SK-N-SH (cell line): ENCODE data around the gene SEC14L5. TPM values are rescaled to one million over a fixed set of nuclear protein-coding genes. Genes with fewer than 3 reads are reported as not detected.

ENCODE experiments used
- CTCF ChIA-PET: fragments of 300-600, 350-600 bp; formaldehyde crosslinking; extraction: SDS; loops from one replicate; lab custom pipeline; 2021; lab: Yijun Ruan, JAX
- POLR2A ChIA-PET: fragments of 350-600 bp; sonication (Branson Sonifier 250); formaldehyde crosslinking; extraction: SDS; loops from one replicate; lab custom pipeline; 2020; ENCODE audit warnings: antibody characterized with exemption, inconsistent platforms; lab: Yijun Ruan, JAX
- DNase-seq: peaks from one replicate; pipeline ENCODE4 v3.0.0; 2012
- H2AFZ ChIP-seq: fragments of 200-600 bp; sonication (generic); 2 replicates; pipeline ENCODE4 v1.8.1; 2016; ENCODE audit warnings: antibody characterized with exemption, mild to moderate bottlenecking, low read depth
- H3F3A ChIP-seq: fragments of 200-600 bp; sonication (generic); replicated peaks from 2 replicates; pipeline ENCODE3; 2016; ENCODE audit warnings: antibody characterized with exemption, mild to moderate bottlenecking; ENCODE audit not compliant: insufficient read depth
- H3K27ac ChIP-seq, 2 experiments: fragments of 200-500 bp in 1 of 2; fragments of 200-600 bp in 1 of 2; sonication (Bioruptor generic) in 1 of 2; sonication (generic), shearing (Covaris generic) in 1 of 2; 2 replicates each; pipeline versions ENCODE4 v1.5.1 to v1.6.1; 2014 to 2016; ENCODE audit warnings: low read depth in 2 of 2, inconsistent platforms in 1 of 2, low read length in 1 of 2, mild to moderate bottlenecking in 1 of 2, mixed read lengths in 1 of 2
- H3K27me3 ChIP-seq: fragments of 200-600 bp; sonication (generic), shearing (Covaris generic); 2 replicates; pipeline ENCODE4 v1.6.1; 2016; ENCODE audit warnings: mixed run types; ENCODE audit not compliant: insufficient read depth
- H3K36me3 ChIP-seq, 2 experiments: fragments of 200-500 bp in 1 of 2; fragments of 200-600 bp in 1 of 2; sonication (Bioruptor generic) in 1 of 2; sonication (generic) in 1 of 2; replicated peaks in 1 of 2; 2 replicates each; pipeline versions ENCODE3 to v1.5.1; 2014 to 2016; ENCODE audit warnings: low read length in 1 of 2, mild to moderate bottlenecking in 1 of 2; ENCODE audit not compliant: insufficient read depth in 2 of 2, control insufficient read depth in 1 of 2
- H3K4me1 ChIP-seq, 2 experiments: fragments of 200-500 bp in 1 of 2; fragments of 200-600 bp in 1 of 2; sonication (Bioruptor generic) in 1 of 2; sonication (generic), shearing (Covaris generic) in 1 of 2; 2 replicates each; pipeline versions ENCODE4 v1.5.1 to v1.6.1; 2014 to 2016; ENCODE audit warnings: low read depth in 1 of 2, low read length in 1 of 2, mixed run types in 1 of 2; ENCODE audit not compliant: insufficient read depth in 2 of 2, control insufficient read depth in 1 of 2
- H3K4me2 ChIP-seq: fragments of 200-600 bp; sonication (generic), shearing (Covaris generic); 2 replicates; pipeline ENCODE4 v1.6.1; 2017; ENCODE audit warnings: mixed run types
- H3K4me3 ChIP-seq, 2 experiments: fragments of 200-500 bp in 1 of 2; fragments of 200-600 bp in 1 of 2; sonication (Bioruptor generic) in 1 of 2; sonication (generic), shearing (Covaris generic) in 1 of 2; 2 replicates each; pipeline versions ENCODE4 v1.5.1 to v1.8.1; 2014 to 2016; ENCODE audit warnings: low read depth in 2 of 2, inconsistent platforms in 1 of 2, low read length in 1 of 2, mild to moderate bottlenecking in 1 of 2, mixed read lengths in 1 of 2, moderate library complexity in 1 of 2
- H3K79me2 ChIP-seq: fragments of 200-600 bp; sonication (generic); 2 replicates; pipeline ENCODE4 v1.8.1; 2017; ENCODE audit warnings: mild to moderate bottlenecking; ENCODE audit not compliant: insufficient read depth
- H3K9ac ChIP-seq: fragments of 200-600 bp; sonication (generic); 2 replicates; pipeline ENCODE4 v1.6.1; 2017; ENCODE audit warnings: mixed run types
- H3K9me2 ChIP-seq: fragments of 200-600 bp; sonication (generic); 2 replicates; pipeline ENCODE4 v1.6.1; 2017; ENCODE audit warnings: mixed run types
- H3K9me3 ChIP-seq: fragments of 200-600 bp; sonication (generic); 2 replicates; pipeline ENCODE4 v1.6.1; 2017; ENCODE audit warnings: mixed run types, mild to moderate bottlenecking, moderate library complexity
- H4K20me1 ChIP-seq: fragments of 200-600 bp; sonication (generic); 2 replicates; pipeline ENCODE4 v1.6.1; 2017; ENCODE audit warnings: mild to moderate bottlenecking, mixed run types; ENCODE audit not compliant: insufficient read depth
- CTCF ChIP-seq: fragments of 200-600 bp; sonication (generic); IDR thresholded peaks from 2 replicates; pipeline ENCODE4 v1.6.1; 2017; ENCODE audit warnings: antibody characterized with exemption, mild to moderate bottlenecking, moderate library complexity
- ELF1 ChIP-seq: IDR thresholded peaks from 2 replicates; pipeline ENCODE4 v1.4.0; 2012
- EP300 ChIP-seq, 2 experiments: IDR thresholded peaks; 2 replicates each; pipeline versions ENCODE4 v1.4.0 to v1.6.1; 2012; ENCODE audit warnings: borderline replicate concordance in 1 of 2, low read depth in 1 of 2, low read length in 1 of 2
- FOXJ3 ChIP-seq: sonication (generic); formaldehyde crosslinking; IDR thresholded peaks from 2 replicates; pipeline ENCODE4 v1.5.1; 2020; ENCODE audit warnings: mild to moderate bottlenecking, missing genetic modification reagents
- FOXM1 ChIP-seq: IDR thresholded peaks from 2 replicates; pipeline ENCODE4 v1.4.0; 2012; ENCODE audit warnings: low read depth, mild to moderate bottlenecking
- GATA2 ChIP-seq: sonication (generic); formaldehyde crosslinking; IDR thresholded peaks from 2 replicates; pipeline ENCODE4 v1.5.0; 2020; ENCODE audit warnings: mild to moderate bottlenecking, missing genetic modification reagents
- JUND ChIP-seq: IDR thresholded peaks from 2 replicates; pipeline ENCODE4 v1.4.0; 2012
- MXI1 ChIP-seq: IDR thresholded peaks from 2 replicates; pipeline ENCODE4 v1.6.1; 2012; ENCODE audit warnings: mild to moderate bottlenecking, low read depth, low read length, improper control_type of control experiment
- NFIC ChIP-seq: IDR thresholded peaks from 2 replicates; pipeline ENCODE4 v1.4.0; 2012; ENCODE audit warnings: borderline replicate concordance
- PBX3 ChIP-seq: IDR thresholded peaks from 2 replicates; pipeline ENCODE4; 2012
- RCOR1 ChIP-seq: fragments of 150-350 bp; IDR thresholded peaks from 2 replicates; pipeline ENCODE4 v1.6.1; 2017; ENCODE audit warnings: antibody characterized with exemption, low read length
- REST ChIP-seq: IDR thresholded peaks from 2 replicates; pipeline ENCODE4 v1.6.1; 2012; ENCODE audit warnings: mild to moderate bottlenecking, low read depth, low read length, moderate library complexity
- SIN3A ChIP-seq: IDR thresholded peaks from 2 replicates; pipeline ENCODE4 v1.6.1; 2012; ENCODE audit warnings: low read depth, mild to moderate bottlenecking, low read length, moderate library complexity, borderline replicate concordance
- TCF12 ChIP-seq: IDR thresholded peaks from 2 replicates; pipeline ENCODE4 v1.4.0; 2012
- WGBS: methylation state at CpG from one replicate; pipeline ENCODE4 v1.1.6; 2017; ENCODE audit warnings: low lambda C conversion rate; 5-methylcytosine and 5-hydroxymethylcytosine counted together
- polyA plus RNA-seq, 3 experiments: library from polyadenylated mRNA; depleted of rRNA; stranded (reverse); fragments of >200 nt; gene quantifications; 2 replicates each; pipeline ENCODE4 v1.2.3, GENCODE V29; 2012

SEC14L5 gene
- polyA plus RNA-seq, 1 of the 3 experiments (the other 2 are of a cell fraction), result 0.08 TPM

- no peak overlapping the region for H3K27ac ChIP-seq
- no peak overlapping the region for H2AFZ ChIP-seq
- no peaks in the 10 kb centered on the region for H3K9me3 ChIP-seq
- peaks cover 8% of the 10 kb centered on the region for H3F3A ChIP-seq
- 41% methylated on average over 6 of the region's 6 CpGs for WGBS
- H3K9ac ChIP-seq, result no peak overlapping the region
- no peak for DNase-seq
- no peak overlapping the region for H3K4me3 ChIP-seq
- H3K36me3 ChIP-seq, result no peaks in the 10 kb centered on the region
- ChIA-PET POLR2A (no interaction called here), CTCF (no interaction called here)
- H3K4me2 ChIP-seq, result no peak overlapping the region
- no peaks in the 10 kb centered on the region for H4K20me1 ChIP-seq
- TF ChIP-seq FOXM1 (no peak), RCOR1 (no peak), EP300 (IDR thresholded peaks at IDR 0.05; ENCODE audit: borderline replicate concordance in 1 of 2, low read depth in 1 of 2, low read length in 1 of 2) (no peak), REST (no peak), TCF12 (no peak), MXI1 (no peak), JUND (no peak), ELF1 (no peak), CTCF (no peak)
- no peaks in the 10 kb centered on the region for H3K79me2 ChIP-seq
- H3K27me3 ChIP-seq, result no peaks in the 10 kb centered on the region
- peaks cover 0 to 8% of the 10 kb centered on the region in 2 experiments; a peak in 1 of 4 replicates for H3K4me1 ChIP-seq
- H3K9me2 ChIP-seq, result no peaks in the 10 kb centered on the region
These were observed 2.4 kb downstream of the SEC14L5 start for GRCh38 chr16:4960579-4960978.

DNA sequence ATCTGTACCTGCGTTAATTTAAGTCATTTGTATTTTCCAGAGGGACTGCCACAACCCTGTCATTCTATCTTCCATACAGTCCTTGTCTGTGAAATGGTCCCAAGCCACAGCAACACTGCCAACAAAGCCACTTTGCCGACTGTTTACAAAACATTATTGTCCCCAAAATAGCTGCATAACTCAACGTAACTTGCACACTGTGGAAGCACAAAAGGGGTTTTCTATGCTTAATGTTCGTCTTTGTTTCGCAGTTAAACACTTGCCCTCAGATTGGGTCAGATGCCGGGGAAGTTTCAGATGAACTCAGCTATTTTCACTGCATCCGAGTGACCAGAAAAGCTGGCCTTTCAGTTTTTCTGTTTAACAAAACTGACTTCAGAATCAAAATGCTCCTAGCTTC lies 4.6 kb downstream of the SEC14L5 start:
- H3K4me3 ChIP-seq, result no peak overlapping the region
- WGBS, result 44% methylated on average over 7 of the region's 7 CpGs
- POLR2A ChIA-PET, result no interaction called here
- no peaks in the 10 kb centered on the region for H3K36me3 ChIP-seq
- no peaks in the 10 kb centered on the region for H3F3A ChIP-seq
- peaks cover 0 to 5% of the 10 kb centered on the region in 2 experiments; a peak in 1 of 4 replicates for H3K4me1 ChIP-seq
- no peaks in the 10 kb centered on the region for H3K79me2 ChIP-seq
- no peaks in the 10 kb centered on the region for H4K20me1 ChIP-seq
- no peaks in the 10 kb centered on the region for H3K9me3 ChIP-seq
- H3K9me2 ChIP-seq, result no peaks in the 10 kb centered on the region
- H3K27me3 ChIP-seq, result no peaks in the 10 kb centered on the region
- H2AFZ ChIP-seq, result no peak overlapping the region
- H3K4me2 ChIP-seq, result no peak overlapping the region
- DNase-seq, result no peak
- no peak overlapping the region for H3K9ac ChIP-seq
- TF ChIP-seq RCOR1 (no peak), NFIC (no peak), FOXM1 (no peak), PBX3 (no peak), SIN3A (no peak), FOXJ3 (no peak), EP300 (IDR thresholded peaks at IDR 0.05; ENCODE audit: borderline replicate concordance in 1 of 2, low read depth in 1 of 2, low read length in 1 of 2) (no peak), GATA2 (no peak), REST (no peak)
- TF ChIP-seq, all 33 proteins: peak for 0
- H3K27ac ChIP-seq, result no peak overlapping the region
- CTCF ChIA-PET, result no interaction called here
